A549 (cell line): ENCODE measurements around the gene FLT3LG. TPM values are rescaled to one million over a fixed set of nuclear protein-coding genes. Genes with fewer than 3 reads are reported as not detected.

Experiments used
- ATAC-seq, 2 experiments: fragments of 200-7000 bp in 1 of 2; fragments of >200 bp in 1 of 2; cut with Nextera tagmentation in 1 of 2; cut with Tn5 transposase in 1 of 2; 3 replicates each; pipeline versions ENCODE4 v1.8.0 to v1.9.1; 2018 to 2020; ENCODE audit warnings: mild to moderate bottlenecking in 1 of 2, moderate library complexity in 1 of 2
- CTCF ChIA-PET: fragments of 300-600 bp; sonication (Branson Sonifier 250); formaldehyde crosslinking; extraction: SDS; loops from one replicate; lab custom pipeline; 2021; ENCODE audit warnings: antibody characterized with exemption, inconsistent platforms; lab: Yijun Ruan, JAX
- POLR2A ChIA-PET: fragments of 350-600 bp; formaldehyde crosslinking; extraction: SDS; loops from one replicate; lab custom pipeline; 2021; ENCODE audit warnings: antibody characterized with exemption, inconsistent platforms; lab: Yijun Ruan, JAX
- DNase-seq, 2 experiments: peaks; one replicate each; pipeline versions ENCODE4 v3.0.0 to v3.0.0-alpha.2; 2011 to 2016; ENCODE audit warnings: low read depth in 1 of 2, low spot score in 1 of 2
- FAIRE-seq: peaks from 2 replicates; lab custom pipeline; 2011; peaks lifted over from hg19 to GRCh38; lab: Jason Lieb, UNC
- H3K27ac ChIP-seq, 2 experiments: fragments of >200 bp; sonication (Bioruptor Twin); formaldehyde crosslinking; 3 replicates each; pipeline ENCODE4 v1.5.1; 2016 to 2017
- H3K4me1 ChIP-seq: fragments of >200 bp; sonication (Bioruptor Twin); formaldehyde crosslinking; 3 replicates; pipeline ENCODE4 v1.6.1; 2016
- H3K4me2 ChIP-seq: fragments of >200 bp; sonication (Bioruptor Twin); formaldehyde crosslinking; 3 replicates; pipeline ENCODE4 v1.6.1; 2016
- H3K4me3 ChIP-seq: fragments of >200 bp; sonication (Bioruptor Twin); formaldehyde crosslinking; 3 replicates; pipeline ENCODE4 v1.5.1; 2016
- H3K9me3 ChIP-seq: fragments of >200 bp; sonication (Bioruptor Twin); formaldehyde crosslinking; 3 replicates; pipeline ENCODE4 v1.6.1; 2016
- ATOH8 ChIP-seq: fragments of 250-450 bp; sonication (Bioruptor Pico); IDR thresholded peaks from 2 replicates; pipeline ENCODE4 v1.5.0; 2020; ENCODE audit warnings: low read depth, mild to moderate bottlenecking, moderate library complexity
- CBX8 ChIP-seq: fragments of 200-600 bp; sonication (generic); IDR thresholded peaks from 2 replicates; pipeline ENCODE4 v1.6.1; 2016
- EHF ChIP-seq: fragments of 250-450 bp; sonication (Bioruptor Pico); IDR thresholded peaks from 2 replicates; pipeline ENCODE4 v1.5.0; 2020; ENCODE audit warnings: mild to moderate bottlenecking
- FOXS1 ChIP-seq: fragments of 250-450 bp; sonication (Bioruptor Pico); IDR thresholded peaks from 2 replicates; pipeline ENCODE4 v1.5.0; 2020; ENCODE audit warnings: mild to moderate bottlenecking, moderate library complexity
- HDAC2 ChIP-seq: fragments of 200-600 bp; sonication (generic); IDR thresholded peaks from 2 replicates; pipeline ENCODE4 v1.6.1; 2016
- HEYL ChIP-seq: fragments of 250-450 bp; sonication (Bioruptor Pico); IDR thresholded peaks from 2 replicates; pipeline ENCODE4 v1.8.0; 2021; ENCODE audit warnings: mild to moderate bottlenecking, moderate library complexity
- HOXA7 ChIP-seq: fragments of 250-450 bp; sonication (Bioruptor Pico); IDR thresholded peaks from 2 replicates; pipeline ENCODE4 v1.5.0; 2020; ENCODE audit warnings: mild to moderate bottlenecking, moderate library complexity
- HOXB13 ChIP-seq: fragments of 250-450 bp; sonication (Bioruptor Pico); IDR thresholded peaks from 2 replicates; pipeline ENCODE4 v1.5.0; 2020; ENCODE audit warnings: low read depth, mild to moderate bottlenecking, moderate library complexity
- HOXB5 ChIP-seq: fragments of 250-450 bp; sonication (Bioruptor Pico); IDR thresholded peaks from 2 replicates; pipeline ENCODE4 v1.5.0; 2020; ENCODE audit warnings: mild to moderate bottlenecking, moderate library complexity
- KDM1A ChIP-seq: fragments of 200-600 bp; sonication (generic); IDR thresholded peaks from 2 replicates; pipeline ENCODE4 v1.6.1; 2016; ENCODE audit warnings: low read depth, mild to moderate bottlenecking
- KDM5A ChIP-seq: fragments of 200-600 bp; sonication (generic); IDR thresholded peaks from 2 replicates; pipeline ENCODE4 v1.6.1; 2016; ENCODE audit warnings: antibody characterized with exemption, mild to moderate bottlenecking
- MAFK ChIP-seq: fragments of 450-650 bp; IDR thresholded peaks from 2 replicates; pipeline ENCODE4 v1.6.1; 2014; ENCODE audit not compliant: partially characterized antibody
- MYC ChIP-seq: IDR thresholded peaks from 2 replicates; pipeline ENCODE4 v1.6.1; 2012; ENCODE audit warnings: mild to moderate bottlenecking, inconsistent platforms, low read length, improper control_type of control experiment, borderline replicate concordance
- NFE2L2 ChIP-seq: fragments of 150-350 bp; conservative IDR thresholded peaks from 2 replicates; pipeline ENCODE4 v1.6.1; 2014; ENCODE audit warnings: low read length
- RAD21 ChIP-seq, 2 experiments: fragments of >200 bp in 1 of 2; sonication (Bioruptor Twin) in 1 of 2; formaldehyde crosslinking in 1 of 2; IDR thresholded peaks in 1 of 2; conservative IDR thresholded peaks in 1 of 2; 2 replicates in 1 of 2; 3 replicates in 1 of 2; pipeline ENCODE4 v1.6.1; 2012 to 2018; ENCODE audit warnings: inconsistent platforms in 1 of 2
- RFX5 ChIP-seq: fragments of 450-650 bp; IDR thresholded peaks from 2 replicates; pipeline ENCODE4 v1.7.1; 2014; ENCODE audit warnings: antibody characterized with exemption, mild to moderate bottlenecking, moderate library complexity
- SMC3 ChIP-seq: fragments of >200 bp; sonication (Bioruptor Twin); formaldehyde crosslinking; IDR thresholded peaks from 3 replicates; pipeline ENCODE4 v1.6.1; 2018; ENCODE audit warnings: inconsistent platforms
- TP53 ChIP-seq: fragments of 250-450 bp; sonication (Bioruptor Pico); IDR thresholded peaks from 2 replicates; pipeline ENCODE4 v1.5.0; 2021; ENCODE audit warnings: mild to moderate bottlenecking, moderate library complexity
- WGBS: methylation state at CpG from one replicate; pipeline ENCODE4 v1.1.6; 2017; ENCODE audit errors: missing lambda C conversion rate; 5-methylcytosine and 5-hydroxymethylcytosine counted together
- polyA plus RNA-seq, 4 experiments: library from polyadenylated mRNA; depleted of rRNA in 3 of 4; stranded (reverse); fragments of >200 nt; fragmentation: RNase III in 1 of 4; extraction: RNeasy Plus Mini Kit Qiagen cat#74134 plus additional on column Dnase treatment in 1 of 4; gene quantifications; 2 replicates in 3 of 4; 3 replicates in 1 of 4; pipeline ENCODE4 v1.2.3, GENCODE V29; 2011 to 2017
- TF ChIP-seq, protein P1 (sequence below): fragments of 200-600 bp; sonication (generic); IDR thresholded peaks from 2 replicates; pipeline ENCODE4 v1.6.1; 2016; ENCODE audit warnings: antibody characterized with exemption, mild to moderate bottlenecking, moderate library complexity
- TF ChIP-seq, protein P2 (sequence below): fragments of >200 bp; sonication (Bioruptor Twin); formaldehyde crosslinking; IDR thresholded peaks from 3 replicates; pipeline ENCODE4 v1.5.1; 2016

FLT3LG gene
- polyA plus RNA-seq, 2 of the 4 experiments (the other 2 are of a cell fraction) = 0.58 to 0.99 TPM

- H3K4me2 ChIP-seq = no peak overlapping the region
- DNase-seq (peak in 1 of 2 experiments; percentile 82), FAIRE-seq (no peak)
- POLR2A ChIA-PET = interaction anchor here (3.5 kb wide), 1 partner anchor 15 kb away, joined by 11 read pairs; the partner anchor contains the start of gene ALDH16A1
- no peak overlapping the region for H3K27ac ChIP-seq
- peaks cover 7% of the 10 kb centered on the region; the same call in 2 of the 3 replicates for H3K4me1 ChIP-seq
- no peak for TF ChIP-seq RFX5
- TF ChIP-seq MAFK = no peak
- TF ChIP-seq SMC3 = no peak
- no peak for TF ChIP-seq HOXB13
- no peak for TF ChIP-seq HDAC2
- TF ChIP-seq TP53 (CRISPR knock-in tag) = no peak
- TF ChIP-seq, protein P1, sequence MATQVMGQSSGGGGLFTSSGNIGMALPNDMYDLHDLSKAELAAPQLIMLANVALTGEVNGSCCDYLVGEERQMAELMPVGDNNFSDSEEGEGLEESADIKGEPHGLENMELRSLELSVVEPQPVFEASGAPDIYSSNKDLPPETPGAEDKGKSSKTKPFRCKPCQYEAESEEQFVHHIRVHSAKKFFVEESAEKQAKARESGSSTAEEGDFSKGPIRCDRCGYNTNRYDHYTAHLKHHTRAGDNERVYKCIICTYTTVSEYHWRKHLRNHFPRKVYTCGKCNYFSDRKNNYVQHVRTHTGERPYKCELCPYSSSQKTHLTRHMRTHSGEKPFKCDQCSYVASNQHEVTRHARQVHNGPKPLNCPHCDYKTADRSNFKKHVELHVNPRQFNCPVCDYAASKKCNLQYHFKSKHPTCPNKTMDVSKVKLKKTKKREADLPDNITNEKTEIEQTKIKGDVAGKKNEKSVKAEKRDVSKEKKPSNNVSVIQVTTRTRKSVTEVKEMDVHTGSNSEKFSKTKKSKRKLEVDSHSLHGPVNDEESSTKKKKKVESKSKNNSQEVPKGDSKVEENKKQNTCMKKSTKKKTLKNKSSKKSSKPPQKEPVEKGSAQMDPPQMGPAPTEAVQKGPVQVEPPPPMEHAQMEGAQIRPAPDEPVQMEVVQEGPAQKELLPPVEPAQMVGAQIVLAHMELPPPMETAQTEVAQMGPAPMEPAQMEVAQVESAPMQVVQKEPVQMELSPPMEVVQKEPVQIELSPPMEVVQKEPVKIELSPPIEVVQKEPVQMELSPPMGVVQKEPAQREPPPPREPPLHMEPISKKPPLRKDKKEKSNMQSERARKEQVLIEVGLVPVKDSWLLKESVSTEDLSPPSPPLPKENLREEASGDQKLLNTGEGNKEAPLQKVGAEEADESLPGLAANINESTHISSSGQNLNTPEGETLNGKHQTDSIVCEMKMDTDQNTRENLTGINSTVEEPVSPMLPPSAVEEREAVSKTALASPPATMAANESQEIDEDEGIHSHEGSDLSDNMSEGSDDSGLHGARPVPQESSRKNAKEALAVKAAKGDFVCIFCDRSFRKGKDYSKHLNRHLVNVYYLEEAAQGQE = no peak
- no peak for TF ChIP-seq CBX8
- TF ChIP-seq HEYL = no peak
- TF ChIP-seq EHF (CRISPR knock-in tag) = no peak
- no peak for TF ChIP-seq KDM5A
- no peak for TF ChIP-seq NFE2L2
- no peak for TF ChIP-seq HOXB5 (CRISPR knock-in tag)
- TF ChIP-seq, all 56 proteins: peak for 0
- Histone ChIP-seq H3K4me3 (no peak overlapping the region), H3K9me3 (no peaks in the 10 kb centered on the region)
- WGBS = 83% methylated on average over 15 of the region's 15 CpGs
- ATAC-seq = peak; percentile 30 to 61; a peak in 4 of 6 replicates
- CTCF ChIA-PET = interaction anchor here (0.7 to 5.5 kb wide), 6 partner anchors 10 to 102 kb away, joined by 3 to 87 read pairs (median 4); partner anchors contain the start of genes ALDH16A1 and PIH1D1
Measured at GRCh38 chr19:49468746-49469447, 5.1 kb upstream of the FLT3LG start.

GRCh38 chr19:49469828-49470614, 4.0 kb upstream of the FLT3LG start:
- H3K4me1 ChIP-seq = peaks cover 10% of the 10 kb centered on the region
- CTCF ChIA-PET = interaction anchor here (0.5 to 5.5 kb wide), 14 partner anchors 9 to 1194 kb away, joined by 3 to 87 read pairs (median 3); partner anchors contain the start of genes ALDH16A1 and PIH1D1
- H3K4me3 ChIP-seq = no peak overlapping the region
- WGBS = 92% methylated on average over 25 of the region's 25 CpGs
- ATAC-seq (peak; percentile 20 to 26; a peak in 1 of 6 replicates), DNase-seq (peak in 1 of 2 experiments; percentile 49), FAIRE-seq (no peak)
- no peak overlapping the region for H3K4me2 ChIP-seq
- TF ChIP-seq, protein P2, sequence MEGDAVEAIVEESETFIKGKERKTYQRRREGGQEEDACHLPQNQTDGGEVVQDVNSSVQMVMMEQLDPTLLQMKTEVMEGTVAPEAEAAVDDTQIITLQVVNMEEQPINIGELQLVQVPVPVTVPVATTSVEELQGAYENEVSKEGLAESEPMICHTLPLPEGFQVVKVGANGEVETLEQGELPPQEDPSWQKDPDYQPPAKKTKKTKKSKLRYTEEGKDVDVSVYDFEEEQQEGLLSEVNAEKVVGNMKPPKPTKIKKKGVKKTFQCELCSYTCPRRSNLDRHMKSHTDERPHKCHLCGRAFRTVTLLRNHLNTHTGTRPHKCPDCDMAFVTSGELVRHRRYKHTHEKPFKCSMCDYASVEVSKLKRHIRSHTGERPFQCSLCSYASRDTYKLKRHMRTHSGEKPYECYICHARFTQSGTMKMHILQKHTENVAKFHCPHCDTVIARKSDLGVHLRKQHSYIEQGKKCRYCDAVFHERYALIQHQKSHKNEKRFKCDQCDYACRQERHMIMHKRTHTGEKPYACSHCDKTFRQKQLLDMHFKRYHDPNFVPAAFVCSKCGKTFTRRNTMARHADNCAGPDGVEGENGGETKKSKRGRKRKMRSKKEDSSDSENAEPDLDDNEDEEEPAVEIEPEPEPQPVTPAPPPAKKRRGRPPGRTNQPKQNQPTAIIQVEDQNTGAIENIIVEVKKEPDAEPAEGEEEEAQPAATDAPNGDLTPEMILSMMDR = peak; percentile 37
- TF ChIP-seq HOXA7 (CRISPR knock-in tag) = no peak
- TF ChIP-seq RAD21 (conservative IDR thresholded peaks at IDR 0.05 in 1 of 2, IDR thresholded peaks at IDR 0.05 in 1 of 2) = peak in 1 of 2 experiments; percentile 51; a peak in 2 of 5 replicates
- no peak for TF ChIP-seq ATOH8 (CRISPR knock-in tag)
- no peak for TF ChIP-seq MYC
- no peak for TF ChIP-seq FOXS1 (CRISPR knock-in tag)
- TF ChIP-seq KDM1A = 0 out of 2 replicates have a peak, but pooled peaks have one; percentile 17
- no peak overlapping the region for H3K27ac ChIP-seq
- POLR2A ChIA-PET = interaction anchor here (0.7 to 3.5 kb wide), 3 partner anchors 9 to 18 kb away, joined by 4 to 11 read pairs (median 5); partner anchors contain the start of genes ALDH16A1 and RPL13A
- H3K9me3 ChIP-seq = no peaks in the 10 kb centered on the region
